GM12878 (cell line): ENCODE results near the gene PM20D2. TPM values are rescaled to one million over a fixed set of nuclear protein-coding genes. Genes with fewer than 3 reads are reported as not detected.

ENCODE experiments used
- ATAC-seq: fragments of 200-7000 bp; cut with Tn5 transposase; 3 replicates; pipeline ENCODE4 v1.9.1; 2020; ENCODE audit warnings: mild to moderate bottlenecking, moderate library complexity
- BruUV-seq: library from RNA; stranded (reverse); fragments of 400-500 nt; replicated peaks from 2 replicates; lab custom pipeline; 2021; lab: Mats Ljungman, UMichigan
- CTCF ChIA-PET: fragments of 300-600 bp; sonication (Branson Sonifier 250); formaldehyde crosslinking; extraction: SDS; loops from one replicate; lab custom pipeline; 2021; ENCODE audit warnings: inconsistent platforms; lab: Yijun Ruan, JAX
- POLR2A ChIA-PET: fragments of 350-600 bp; formaldehyde crosslinking; extraction: SDS; loops from one replicate; lab custom pipeline; 2021; ENCODE audit warnings: inconsistent platforms; lab: Charles Lee
- RAD21 ChIA-PET: fragments of 300-600 bp; sonication (Branson Sonifier 250); formaldehyde crosslinking; loops from one replicate; lab custom pipeline; 2023; ENCODE audit warnings: antibody characterized with exemption; ENCODE audit not compliant: unreplicated experiment; lab: Charles Lee
- SMC1A ChIA-PET: fragments of 300-600 bp; sonication (Branson Sonifier 250); formaldehyde crosslinking; loops from one replicate; lab custom pipeline; 2023; ENCODE audit not compliant: unreplicated experiment, uncharacterized antibody; lab: Charles Lee
- DNase-seq: peaks from one replicate; pipeline ENCODE4 v3.0.0-alpha.2; 2011; ENCODE audit warnings: low read depth, low spot score
- FAIRE-seq: peaks from 3 replicates; lab custom pipeline; 2011; peaks lifted over from hg19 to GRCh38; lab: Jason Lieb, UNC
- H2AFZ ChIP-seq: 2 replicates; pipeline ENCODE4 v1.6.0; 2011; ENCODE audit warnings: low read depth, low read length, control low read depth; ENCODE audit not compliant: control insufficient read depth
- H3K27ac ChIP-seq: 2 replicates; pipeline ENCODE4 v1.5.1; 2011; ENCODE audit warnings: control low read depth; ENCODE audit not compliant: control insufficient read depth, insufficient read depth
- H3K27me3 ChIP-seq, 2 experiments: replicated peaks in 1 of 2; 2 replicates each; pipeline versions ENCODE4 v1.6.0 to v1.6.1; 2011; ENCODE audit warnings: low read length in 1 of 2; ENCODE audit not compliant: control insufficient read depth in 2 of 2, insufficient read depth in 2 of 2
- H3K36me3 ChIP-seq, 2 experiments: 2 replicates each; pipeline ENCODE4 v1.5.1; 2011; ENCODE audit warnings: low read length in 1 of 2; ENCODE audit not compliant: control insufficient read depth in 2 of 2, insufficient read depth in 2 of 2
- H3K4me1 ChIP-seq: 2 replicates; pipeline ENCODE4 v1.6.1; 2011; ENCODE audit warnings: mild to moderate bottlenecking, low read length, moderate library complexity, mixed read lengths; ENCODE audit not compliant: control insufficient read depth, insufficient read depth
- H3K4me2 ChIP-seq: 2 replicates; pipeline ENCODE4 v1.6.0; 2011; ENCODE audit warnings: control low read depth; ENCODE audit not compliant: control insufficient read depth, insufficient read depth
- H3K4me3 ChIP-seq: fragments of 200-600 bp; sonication (generic); 2 replicates; pipeline ENCODE4 v1.5.1; 2016
- H3K79me2 ChIP-seq: 2 replicates; pipeline ENCODE4 v1.6.0; 2011; ENCODE audit warnings: low read length; ENCODE audit not compliant: control insufficient read depth, insufficient read depth
- H3K9ac ChIP-seq: 2 replicates; pipeline ENCODE4 v1.8.0; 2011; ENCODE audit warnings: low read length, control low read depth, mixed read lengths; ENCODE audit not compliant: control insufficient read depth, insufficient read depth
- H3K9me3 ChIP-seq: replicated peaks from 3 replicates; pipeline ENCODE4 v1.5.1; 2011; ENCODE audit warnings: mild to moderate bottlenecking, low read length; ENCODE audit not compliant: control insufficient read depth, insufficient read depth
- H4K20me1 ChIP-seq: 2 replicates; pipeline ENCODE4 v1.6.0; 2011; ENCODE audit not compliant: control insufficient read depth, insufficient read depth
- CHD4 ChIP-seq: fragments of 200-600 bp; sonication (generic); IDR thresholded peaks from 2 replicates; pipeline ENCODE4 v1.6.1; 2016; ENCODE audit warnings: mild to moderate bottlenecking
- CREB1 ChIP-seq: IDR thresholded peaks from 2 replicates; pipeline ENCODE4 v1.6.1; 2012; ENCODE audit warnings: low read depth, mild to moderate bottlenecking, inconsistent platforms
- EZH2 ChIP-seq: IDR thresholded peaks from 2 replicates; pipeline ENCODE4 v1.6.1; 2012; ENCODE audit warnings: low read depth, mild to moderate bottlenecking, control low read depth, inconsistent platforms, low read length, borderline replicate concordance; ENCODE audit not compliant: control insufficient read depth
- IRF4 ChIP-seq: IDR thresholded peaks from 2 replicates; pipeline ENCODE4 v1.6.1; 2011; ENCODE audit warnings: low read depth, low read length
- NFYA ChIP-seq: IDR thresholded peaks from 2 replicates; pipeline ENCODE4 v1.6.1; 2011; ENCODE audit warnings: low read depth, mild to moderate bottlenecking, low read length, improper control_type of control experiment, borderline replicate concordance
- PML ChIP-seq: IDR thresholded peaks from 2 replicates; pipeline ENCODE4 v1.6.1; 2012; ENCODE audit warnings: low read length, inconsistent platforms
- POU2F2 ChIP-seq: IDR thresholded peaks from 3 replicates; pipeline ENCODE4 v1.6.1; 2011; ENCODE audit warnings: low read depth, mild to moderate bottlenecking, low read length, borderline replicate concordance
- SIN3A ChIP-seq: IDR thresholded peaks from 2 replicates; pipeline ENCODE4 v1.6.1; 2012; ENCODE audit warnings: low read depth, low read length, improper control_type of control experiment
- WGBS: methylation state at CpG from one replicate; pipeline ENCODE4 v1.1.6; 2016; ENCODE audit warnings: low lambda C conversion rate; ENCODE audit not compliant: insufficient replicate concordance, insufficient coverage; ENCODE audit errors: missing lambda C conversion rate; 5-methylcytosine and 5-hydroxymethylcytosine counted together
- in situ Hi-C: fragments of 300-500 bp; cut with MboI; formaldehyde crosslinking; loops from 9 replicates; pipeline ENCODE4 v1.14.3; 2018; ENCODE audit warnings: mixed read lengths
- intact Hi-C: fragments of 100-400 bp; cut with micrococcal nuclease; formaldehyde crosslinking; loops from one replicate; pipeline ENCODE4 v1.14.2; 2022; ENCODE audit not compliant: unreplicated experiment
- polyA plus RNA-seq, 11 experiments: library from polyadenylated mRNA; depleted of rRNA in 4 of 11; unstranded in 6 of 11; stranded (reverse) in 5 of 11; fragments of >200 nt; fragmentation: Nextera tagmentation in 4 of 11; fragmentation: Illumina TruSeq in 1 of 11; extraction: Ambion mirVana in 4 of 11; extraction: Trizol in 1 of 11; gene quantifications; 1 replicate in 1 of 11; 2 replicates in 10 of 11; pipeline versions ENCODE4 v1.2.1 to v1.2.3, GENCODE V29; 2011 to 2016; ENCODE audit warnings: inconsistent platforms in 2 of 11, missing spikeins in 2 of 11, low read depth in 1 of 11
- total RNA-seq, 4 experiments: library from RNA; depleted of rRNA in 3 of 4; stranded (reverse); fragments of >200 nt in 3 of 4; fragmentation: Illumina TruSeq in 1 of 4; extraction: Trizol in 1 of 4; gene quantifications; 2 replicates each; pipeline versions ENCODE4 v1.2.1 to v1.2.3, GENCODE V29; 2013 to 2021
- TF ChIP-seq, protein P1 (sequence below): fragments of 450-650 bp; IDR thresholded peaks from 2 replicates; pipeline ENCODE4 v1.6.1; 2017; ENCODE audit warnings: antibody characterized with exemption, mild to moderate bottlenecking, moderate library complexity
- TF ChIP-seq, protein P2 (sequence below): fragments of 450-650 bp; IDR thresholded peaks from 2 replicates; pipeline ENCODE4 v1.6.1; 2017; ENCODE audit warnings: mild to moderate bottlenecking
- TF ChIP-seq, protein P3 (sequence below): fragments of 450-650 bp; IDR thresholded peaks from 2 replicates; pipeline ENCODE4 v1.6.1; 2018; ENCODE audit warnings: borderline replicate concordance, mild to moderate bottlenecking; ENCODE audit not compliant: partially characterized antibody
- TF ChIP-seq, protein P4 (sequence below): fragments of 450-650 bp; conservative IDR thresholded peaks from 2 replicates; pipeline ENCODE4 v1.6.1; 2017; ENCODE audit warnings: mild to moderate bottlenecking, moderate library complexity

Gene PM20D2
- total and polyA plus RNA-seq, 10 of the 15 experiments (the other 5 are each of a cell fraction or from before 2014, with no cell fraction given): 7.8 to 23.6 (median 15.7) TPM

DNA sequence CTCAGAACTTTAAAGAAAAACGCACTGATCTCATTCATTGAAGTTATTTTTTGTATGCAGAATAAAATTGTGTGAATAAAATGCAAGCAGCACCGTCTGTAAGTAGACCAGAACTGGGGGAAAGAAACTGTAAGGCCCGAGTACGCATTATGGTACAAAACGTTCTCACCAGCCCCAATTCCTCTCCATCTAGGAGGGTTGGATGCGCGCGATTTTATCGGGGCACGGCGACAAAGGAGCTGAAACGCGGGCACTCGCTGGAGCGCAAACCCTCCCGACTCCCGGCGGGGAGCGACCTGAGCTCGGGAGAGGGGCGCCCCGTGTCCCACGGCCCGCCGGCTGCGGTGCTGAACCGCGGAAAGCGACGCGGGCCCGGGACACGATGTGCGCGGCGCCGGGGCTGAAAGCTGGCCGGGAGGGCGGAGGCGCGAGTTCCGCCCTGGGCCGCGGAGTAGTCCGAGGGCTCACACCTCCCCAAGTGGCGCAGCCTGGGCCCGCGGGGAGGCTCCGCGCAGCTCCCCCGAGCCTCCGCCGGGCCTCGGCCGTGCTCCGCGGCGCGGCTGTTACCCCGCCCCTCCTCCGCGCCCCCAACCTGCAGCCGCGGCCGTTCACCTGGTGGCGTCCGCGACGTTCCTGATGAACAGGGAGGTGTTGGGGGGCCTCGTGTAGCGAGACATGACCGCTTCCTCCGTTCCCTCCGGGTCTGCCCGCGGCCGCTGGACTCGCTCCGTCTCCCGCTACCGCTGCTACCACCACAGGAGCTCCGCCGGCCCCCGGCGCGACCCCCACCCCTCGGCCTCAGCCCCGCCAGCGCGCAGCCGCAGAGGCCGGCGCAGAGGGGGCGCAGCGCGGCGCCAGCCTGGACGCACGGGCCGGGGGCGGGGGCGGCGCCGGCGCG lies 28.4 kb upstream of the PM20D2 start, which contains the start of gene SRSF12 (continued):
- TF ChIP-seq, protein P1, sequence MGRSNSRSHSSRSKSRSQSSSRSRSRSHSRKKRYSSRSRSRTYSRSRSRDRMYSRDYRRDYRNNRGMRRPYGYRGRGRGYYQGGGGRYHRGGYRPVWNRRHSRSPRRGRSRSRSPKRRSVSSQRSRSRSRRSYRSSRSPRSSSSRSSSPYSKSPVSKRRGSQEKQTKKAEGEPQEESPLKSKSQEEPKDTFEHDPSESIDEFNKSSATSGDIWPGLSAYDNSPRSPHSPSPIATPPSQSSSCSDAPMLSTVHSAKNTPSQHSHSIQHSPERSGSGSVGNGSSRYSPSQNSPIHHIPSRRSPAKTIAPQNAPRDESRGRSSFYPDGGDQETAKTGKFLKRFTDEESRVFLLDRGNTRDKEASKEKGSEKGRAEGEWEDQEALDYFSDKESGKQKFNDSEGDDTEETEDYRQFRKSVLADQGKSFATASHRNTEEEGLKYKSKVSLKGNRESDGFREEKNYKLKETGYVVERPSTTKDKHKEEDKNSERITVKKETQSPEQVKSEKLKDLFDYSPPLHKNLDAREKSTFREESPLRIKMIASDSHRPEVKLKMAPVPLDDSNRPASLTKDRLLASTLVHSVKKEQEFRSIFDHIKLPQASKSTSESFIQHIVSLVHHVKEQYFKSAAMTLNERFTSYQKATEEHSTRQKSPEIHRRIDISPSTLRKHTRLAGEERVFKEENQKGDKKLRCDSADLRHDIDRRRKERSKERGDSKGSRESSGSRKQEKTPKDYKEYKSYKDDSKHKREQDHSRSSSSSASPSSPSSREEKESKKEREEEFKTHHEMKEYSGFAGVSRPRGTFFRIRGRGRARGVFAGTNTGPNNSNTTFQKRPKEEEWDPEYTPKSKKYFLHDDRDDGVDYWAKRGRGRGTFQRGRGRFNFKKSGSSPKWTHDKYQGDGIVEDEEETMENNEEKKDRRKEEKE: no peak
- TF ChIP-seq NFYA (no peak), CREB1 (no peak), POU2F2 (no peak)
- TF ChIP-seq, protein P2, sequence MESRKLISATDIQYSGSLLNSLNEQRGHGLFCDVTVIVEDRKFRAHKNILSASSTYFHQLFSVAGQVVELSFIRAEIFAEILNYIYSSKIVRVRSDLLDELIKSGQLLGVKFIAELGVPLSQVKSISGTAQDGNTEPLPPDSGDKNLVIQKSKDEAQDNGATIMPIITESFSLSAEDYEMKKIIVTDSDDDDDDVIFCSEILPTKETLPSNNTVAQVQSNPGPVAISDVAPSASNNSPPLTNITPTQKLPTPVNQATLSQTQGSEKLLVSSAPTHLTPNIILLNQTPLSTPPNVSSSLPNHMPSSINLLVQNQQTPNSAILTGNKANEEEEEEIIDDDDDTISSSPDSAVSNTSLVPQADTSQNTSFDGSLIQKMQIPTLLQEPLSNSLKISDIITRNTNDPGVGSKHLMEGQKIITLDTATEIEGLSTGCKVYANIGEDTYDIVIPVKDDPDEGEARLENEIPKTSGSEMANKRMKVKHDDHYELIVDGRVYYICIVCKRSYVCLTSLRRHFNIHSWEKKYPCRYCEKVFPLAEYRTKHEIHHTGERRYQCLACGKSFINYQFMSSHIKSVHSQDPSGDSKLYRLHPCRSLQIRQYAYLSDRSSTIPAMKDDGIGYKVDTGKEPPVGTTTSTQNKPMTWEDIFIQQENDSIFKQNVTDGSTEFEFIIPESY: no peak

DNA sequence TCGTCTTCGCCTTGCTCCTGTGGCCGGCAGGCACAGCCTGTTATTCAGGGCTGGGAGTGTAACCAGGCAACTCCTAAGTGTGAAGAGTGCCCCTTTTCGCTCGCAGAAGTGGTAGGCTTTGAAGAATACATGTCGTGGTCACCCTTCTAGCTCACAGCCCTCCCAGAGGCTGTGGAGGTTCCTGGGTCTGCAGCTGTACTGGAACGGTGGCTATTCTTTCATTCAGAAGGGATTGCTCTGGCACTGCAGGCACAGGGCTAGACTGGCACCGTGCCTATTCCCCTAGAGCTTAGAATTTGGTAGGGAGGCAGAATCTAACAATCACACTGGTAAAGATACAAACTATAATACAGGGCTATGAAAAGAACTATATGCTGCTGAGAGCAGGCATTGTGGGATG lies 26.9 kb upstream of the PM20D2 start:
- Histone ChIP-seq H2AFZ (no peak overlapping the region), H3K4me1 (no peaks in the 10 kb centered on the region), H3K79me2 (no peaks in the 10 kb centered on the region), H3K36me3 (no peaks in the 10 kb centered on the region), H3K9me3 (no peaks in the 10 kb centered on the region), H3K27me3 (peaks cover 0 to 4% of the 10 kb centered on the region in 2 experiments; a peak in 1 of 4 replicates), H3K4me2 (no peak overlapping the region), H3K4me3 (no peak overlapping the region), H3K27ac (no peak overlapping the region), H3K9ac (no peak overlapping the region), H4K20me1 (no peaks in the 10 kb centered on the region)
- BruUV-seq: no TSS peak
- ATAC-seq: no peak
- CTCF ChIA-PET: interaction anchor here (1.4 kb wide), 1 partner anchor 249 kb away, joined by 4 read pairs; no protein-coding TSS in a partner anchor
- DNase-seq: no peak
- SMC1A ChIA-PET: no interaction called here
- no peak for FAIRE-seq
- intact Hi-C loops: no loop called here
- in situ Hi-C loops: no loop called here
- RAD21 ChIA-PET: no interaction called here
- WGBS: 73% methylated on average over 8 of the region's 8 CpGs
- POLR2A ChIA-PET: no interaction called here
- TF ChIP-seq PML (no peak), IRF4 (no peak), SIN3A (no peak), EZH2 (no peak), CHD4 (no peak)
- TF ChIP-seq, protein P3, sequence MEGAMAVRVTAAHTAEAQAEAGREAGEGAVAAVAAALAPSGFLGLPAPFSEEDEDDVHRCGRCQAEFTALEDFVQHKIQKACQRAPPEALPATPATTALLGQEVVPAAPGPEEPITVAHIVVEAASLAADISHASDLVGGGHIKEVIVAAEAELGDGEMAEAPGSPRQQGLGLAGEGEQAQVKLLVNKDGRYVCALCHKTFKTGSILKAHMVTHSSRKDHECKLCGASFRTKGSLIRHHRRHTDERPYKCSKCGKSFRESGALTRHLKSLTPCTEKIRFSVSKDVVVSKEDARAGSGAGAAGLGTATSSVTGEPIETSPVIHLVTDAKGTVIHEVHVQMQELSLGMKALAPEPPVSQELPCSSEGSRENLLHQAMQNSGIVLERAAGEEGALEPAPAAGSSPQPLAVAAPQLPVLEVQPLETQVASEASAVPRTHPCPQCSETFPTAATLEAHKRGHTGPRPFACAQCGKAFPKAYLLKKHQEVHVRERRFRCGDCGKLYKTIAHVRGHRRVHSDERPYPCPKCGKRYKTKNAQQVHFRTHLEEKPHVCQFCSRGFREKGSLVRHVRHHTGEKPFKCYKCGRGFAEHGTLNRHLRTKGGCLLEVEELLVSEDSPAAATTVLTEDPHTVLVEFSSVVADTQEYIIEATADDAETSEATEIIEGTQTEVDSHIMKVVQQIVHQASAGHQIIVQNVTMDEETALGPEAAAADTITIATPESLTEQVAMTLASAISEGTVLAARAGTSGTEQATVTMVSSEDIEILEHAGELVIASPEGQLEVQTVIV: no peak
- TF ChIP-seq, protein P4, sequence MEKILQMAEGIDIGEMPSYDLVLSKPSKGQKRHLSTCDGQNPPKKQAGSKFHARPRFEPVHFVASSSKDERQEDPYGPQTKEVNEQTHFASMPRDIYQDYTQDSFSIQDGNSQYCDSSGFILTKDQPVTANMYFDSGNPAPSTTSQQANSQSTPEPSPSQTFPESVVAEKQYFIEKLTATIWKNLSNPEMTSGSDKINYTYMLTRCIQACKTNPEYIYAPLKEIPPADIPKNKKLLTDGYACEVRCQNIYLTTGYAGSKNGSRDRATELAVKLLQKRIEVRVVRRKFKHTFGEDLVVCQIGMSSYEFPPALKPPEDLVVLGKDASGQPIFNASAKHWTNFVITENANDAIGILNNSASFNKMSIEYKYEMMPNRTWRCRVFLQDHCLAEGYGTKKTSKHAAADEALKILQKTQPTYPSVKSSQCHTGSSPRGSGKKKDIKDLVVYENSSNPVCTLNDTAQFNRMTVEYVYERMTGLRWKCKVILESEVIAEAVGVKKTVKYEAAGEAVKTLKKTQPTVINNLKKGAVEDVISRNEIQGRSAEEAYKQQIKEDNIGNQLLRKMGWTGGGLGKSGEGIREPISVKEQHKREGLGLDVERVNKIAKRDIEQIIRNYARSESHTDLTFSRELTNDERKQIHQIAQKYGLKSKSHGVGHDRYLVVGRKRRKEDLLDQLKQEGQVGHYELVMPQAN: no peak
